Urothelium cell line (cell line): ENCODE data around the gene PRKCE.
A peak's percentile ranks its signal among the peaks of the same experiment; 100 is the strongest.

Source experiments
- DNase-seq: peaks from one replicate; pipeline ENCODE4 v3.0.0; 2011; ENCODE audit warnings: low spot score, mixed read lengths
- FAIRE-seq: peaks from 2 replicates; lab custom pipeline; 2011; peaks lifted over from hg19 to GRCh38; lab: Jason Lieb, UNC

Gene PRKCE

DNA sequence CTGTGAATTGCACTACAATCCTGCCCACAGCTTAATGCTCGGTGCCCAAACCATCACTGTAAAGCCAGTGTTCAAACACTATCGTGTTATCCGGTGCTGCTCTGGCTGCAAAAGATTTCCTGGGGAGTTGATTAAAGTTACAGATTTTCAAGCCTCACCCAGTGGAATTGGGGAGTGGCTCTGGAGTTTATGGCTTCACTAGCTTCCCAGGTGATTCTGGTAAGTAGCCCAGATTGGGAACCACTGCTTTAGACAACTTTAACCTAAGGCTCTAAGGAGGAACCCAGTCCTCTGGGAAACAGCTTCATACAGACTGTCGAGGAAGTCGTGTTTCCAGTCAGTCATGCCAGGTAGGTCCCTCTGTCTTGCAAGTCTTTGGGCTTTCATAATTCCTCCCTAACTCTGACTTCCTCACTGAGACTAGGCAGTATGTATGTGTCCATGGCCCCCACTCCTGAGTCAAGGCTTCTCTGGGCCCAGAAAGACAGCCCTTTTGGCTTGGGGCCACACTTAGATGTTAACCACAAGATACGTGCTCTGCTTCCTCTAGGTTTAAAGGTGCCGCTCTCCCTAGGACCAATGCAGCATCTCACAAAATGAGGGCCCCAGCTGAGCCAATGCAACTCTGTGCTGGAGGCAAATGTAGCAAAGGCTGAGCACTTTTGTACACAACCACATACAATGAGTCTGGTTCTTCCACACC lies 299.7 kb downstream of the PRKCE start:
- FAIRE-seq = peak; percentile 35
- DNase-seq = no peak

DNA sequence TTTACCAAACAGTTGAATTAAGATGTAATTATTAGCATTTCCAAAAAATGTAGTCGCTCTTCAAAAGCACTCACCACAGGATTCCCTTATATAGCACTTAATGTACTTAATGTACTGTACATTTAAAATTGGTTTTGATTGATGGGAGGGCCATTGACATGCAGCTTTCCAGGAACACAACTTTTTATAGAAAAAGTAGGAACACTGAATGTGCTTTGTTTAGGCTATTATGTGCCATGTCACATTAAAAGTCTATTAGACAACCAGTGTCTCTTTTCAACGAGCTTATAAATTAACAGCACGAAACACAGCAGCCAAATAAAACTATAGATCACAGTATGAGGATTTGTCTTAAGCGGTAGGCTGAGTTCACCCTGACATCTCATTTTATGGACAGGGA lies 301.1 kb downstream of the PRKCE start:
- FAIRE-seq (no peak), DNase-seq (no peak)

DNA sequence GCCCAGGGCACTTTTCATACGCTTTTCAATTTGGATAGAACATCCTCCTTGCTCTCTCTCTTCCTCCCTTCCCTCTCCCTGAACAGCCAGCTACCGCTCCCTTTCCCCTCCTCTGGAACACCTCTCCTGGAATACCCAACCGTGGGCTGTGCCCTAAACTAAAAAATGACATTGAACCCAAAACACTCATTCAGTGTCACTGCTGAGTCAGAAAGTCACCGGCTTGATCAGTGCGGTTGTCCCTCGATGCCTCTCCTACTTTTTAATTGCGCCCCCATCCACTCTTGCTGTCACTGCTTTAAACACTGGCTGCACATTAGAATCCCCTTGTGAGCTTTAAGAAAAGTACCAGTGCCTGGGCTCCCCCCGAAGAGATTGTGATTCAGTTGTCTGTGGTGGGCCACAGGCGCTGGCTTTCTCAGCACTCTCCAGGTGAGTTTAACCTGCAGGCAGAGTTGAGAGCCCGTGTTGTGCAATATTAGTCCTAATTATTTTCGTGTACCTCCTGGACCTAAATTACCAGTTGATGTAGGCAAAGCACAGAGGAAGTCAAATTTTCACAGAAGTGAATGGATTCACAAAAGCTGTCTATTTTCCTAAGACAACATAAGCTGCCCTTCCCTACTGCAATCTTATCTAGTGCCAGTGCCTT lies 302.0 kb downstream of the PRKCE start:
- FAIRE-seq (no peak), DNase-seq (no peak)

DNA sequence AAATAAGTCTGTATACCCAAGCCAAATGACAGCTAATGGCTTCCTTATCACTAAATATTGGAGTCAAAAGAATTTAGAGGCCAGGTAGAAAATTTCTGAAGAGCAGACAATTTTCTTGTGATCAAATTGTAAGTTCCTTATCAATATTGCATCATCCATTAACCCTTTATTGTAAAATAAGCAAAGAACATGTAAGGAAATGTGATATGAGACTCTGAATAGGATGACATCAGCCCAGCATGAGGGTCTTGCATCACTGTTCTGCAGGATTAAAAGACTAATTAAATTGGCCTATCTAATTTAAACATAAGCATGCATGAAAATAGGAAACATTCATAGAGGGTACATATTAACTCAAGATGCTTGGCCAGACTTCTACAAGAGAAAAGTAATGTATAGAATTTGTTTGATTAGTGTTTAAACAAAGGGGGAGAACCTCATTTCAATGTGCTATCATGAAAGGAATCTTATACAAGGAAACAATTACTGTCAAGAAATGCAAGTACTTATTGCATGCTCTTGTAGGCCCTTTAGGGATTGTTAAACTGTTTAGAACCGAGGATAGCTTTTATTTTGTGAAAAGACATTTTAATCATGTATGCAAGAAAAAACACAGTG lies 302.9 kb downstream of the PRKCE start:
- no peak for FAIRE-seq
- DNase-seq = no peak

DNA sequence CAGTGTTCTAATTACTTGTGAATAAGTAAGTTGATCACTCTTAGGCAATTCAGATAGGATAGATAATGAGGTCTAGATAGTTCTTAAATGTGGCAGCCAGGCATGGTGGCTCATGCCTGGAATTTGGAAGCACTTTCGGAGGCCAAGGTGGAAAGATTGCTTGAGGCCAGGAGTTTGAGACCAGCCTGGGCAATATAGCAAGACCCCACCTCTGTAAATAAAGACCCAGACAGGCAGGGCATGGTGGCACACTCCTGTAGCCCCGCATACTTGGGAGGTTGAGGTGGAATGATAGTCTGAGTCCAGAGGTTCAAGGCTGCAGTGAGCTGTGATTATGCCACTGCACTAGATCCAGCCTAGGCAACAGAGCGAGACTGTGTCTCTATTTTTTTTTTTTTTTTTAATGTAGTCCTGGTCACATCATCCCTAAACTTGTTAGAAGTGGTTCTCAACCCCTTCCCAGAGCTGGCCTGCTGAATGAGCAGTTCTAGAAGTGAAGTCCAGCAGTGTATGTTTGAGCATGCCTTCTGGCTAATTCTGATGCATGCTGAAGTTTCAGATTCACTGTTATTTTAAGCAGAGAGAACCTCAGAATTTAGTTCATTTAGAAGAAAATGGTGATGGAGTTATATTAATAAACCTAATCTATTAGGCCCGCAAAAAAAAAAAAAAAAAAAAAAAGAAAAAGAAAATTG lies 306.2 kb downstream of the PRKCE start:
- FAIRE-seq (no peak), DNase-seq (no peak)

DNA sequence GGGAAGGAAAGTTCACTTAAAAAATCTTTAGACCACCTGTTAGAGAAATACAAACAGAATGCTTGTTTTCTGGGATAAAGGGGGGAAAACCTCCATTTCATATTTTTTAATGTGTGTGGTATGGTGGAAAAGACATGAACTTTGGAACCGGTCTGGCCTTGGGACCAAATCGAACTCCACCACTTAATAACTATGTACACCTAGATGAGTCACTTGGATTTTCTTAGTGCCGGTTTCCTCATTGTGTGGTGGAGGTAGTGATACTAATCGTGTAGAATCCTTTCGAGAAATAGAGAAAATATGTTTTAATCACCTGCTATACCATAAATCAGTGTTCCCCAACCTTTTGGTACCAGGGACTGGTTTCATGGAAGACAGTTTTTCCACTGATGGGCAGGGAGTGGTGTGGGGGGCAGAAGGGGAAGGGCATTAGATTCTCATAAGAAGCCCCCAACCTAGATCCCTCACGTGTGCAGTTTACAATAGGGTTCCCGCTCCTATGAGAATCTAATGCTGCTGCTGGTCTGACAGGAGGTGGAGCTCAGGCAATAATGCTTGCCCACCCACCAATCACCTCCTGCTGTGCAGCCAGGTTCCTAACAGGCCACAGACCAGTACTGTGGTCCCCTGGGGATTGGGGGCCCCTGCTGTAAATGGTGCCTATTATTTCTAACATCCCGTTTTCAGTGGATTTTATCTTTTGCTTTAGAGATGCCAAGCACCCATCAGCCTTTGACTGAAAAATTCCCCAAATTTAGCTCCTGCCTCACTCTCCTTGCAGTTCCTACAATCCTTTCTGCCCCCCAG lies 308.8 kb downstream of the PRKCE start:
- FAIRE-seq = no peak
- no peak for DNase-seq

DNA sequence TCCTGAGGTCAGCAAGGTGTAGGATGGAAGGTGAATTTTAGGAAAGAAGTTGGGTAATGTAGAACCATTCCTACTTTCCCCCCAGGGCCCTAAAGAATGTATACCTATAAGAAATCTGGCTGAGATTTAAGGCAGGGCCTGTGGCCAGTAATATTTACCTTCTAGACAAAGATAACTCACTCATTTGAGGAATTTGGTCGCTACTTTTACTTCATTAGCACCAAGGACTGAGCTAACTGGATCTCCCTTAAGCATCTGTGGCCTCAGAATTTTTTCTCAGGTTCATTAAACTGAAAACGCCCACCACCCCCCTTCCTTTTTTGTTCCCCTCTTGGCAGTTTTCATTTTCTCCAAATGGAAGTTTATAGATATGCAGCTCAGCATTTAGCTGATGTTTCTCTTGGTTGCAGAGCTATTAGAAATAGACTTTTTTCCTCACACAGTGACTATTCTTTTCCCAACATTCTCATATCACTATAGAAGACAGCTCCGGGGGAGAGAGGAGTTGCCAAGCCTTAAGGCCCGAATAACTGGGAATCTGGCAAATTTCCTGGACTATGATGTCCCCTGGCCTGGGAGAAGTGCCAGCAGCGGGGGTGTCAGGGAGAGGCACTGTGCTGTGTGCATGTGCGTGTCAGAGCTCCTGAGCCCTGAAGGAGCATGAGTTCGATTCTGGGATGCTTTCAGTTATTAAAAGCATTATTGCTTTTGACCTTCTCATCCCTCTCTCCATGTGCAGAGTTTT lies 310.9 kb downstream of the PRKCE start:
- peak; percentile 43 for DNase-seq
- FAIRE-seq = no peak

DNA sequence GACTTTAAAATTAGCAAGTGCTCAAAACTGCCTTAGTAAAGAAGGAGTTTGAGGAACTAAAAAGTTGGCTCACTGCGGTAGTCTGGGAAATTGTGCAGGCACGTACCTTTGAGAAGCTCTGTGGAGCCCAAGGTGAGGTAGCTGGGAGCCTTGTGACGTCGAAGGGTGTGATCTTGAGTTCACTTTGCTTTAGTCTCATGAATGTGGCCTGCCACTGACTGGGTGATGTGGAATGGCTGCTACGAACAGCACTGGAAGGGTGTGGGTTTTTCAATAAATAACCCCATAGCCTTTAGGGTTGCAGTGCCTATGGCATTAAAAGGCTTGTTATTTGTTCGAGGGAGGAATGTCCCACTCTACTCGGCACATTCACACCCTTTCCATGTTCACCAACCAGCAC lies 312.3 kb downstream of the PRKCE start:
- no peak for FAIRE-seq
- peak; percentile 25 for DNase-seq

DNA sequence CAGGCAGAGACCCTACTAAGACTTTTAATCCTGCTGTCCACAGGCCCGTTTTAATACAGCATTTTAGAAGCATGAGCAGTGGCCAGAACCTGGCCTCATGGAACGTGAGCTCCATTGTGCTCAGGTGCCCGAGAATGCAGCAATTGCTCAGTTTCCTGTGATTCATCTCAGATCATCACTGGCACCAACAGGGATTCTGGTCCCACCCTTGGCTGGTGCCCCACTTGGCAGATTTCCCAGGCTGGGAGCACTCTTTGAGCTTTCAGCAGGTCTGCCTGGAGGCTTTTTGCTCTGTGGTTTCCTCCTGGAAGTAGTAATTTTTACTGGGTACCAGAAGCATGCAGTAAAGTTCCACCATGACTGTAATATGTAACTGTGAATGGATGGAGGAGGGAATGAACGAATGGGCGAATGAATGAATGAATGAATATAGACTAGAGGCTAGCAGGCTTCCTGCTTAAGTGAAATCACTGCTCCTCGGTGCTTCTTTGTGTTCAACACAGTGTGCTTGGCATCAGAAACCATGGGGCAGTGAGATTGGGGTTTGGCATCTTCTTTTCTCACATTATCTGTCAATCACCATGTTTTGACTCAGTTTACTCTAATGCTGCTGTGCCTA lies 312.9 kb downstream of the PRKCE start:
- FAIRE-seq = no peak
- DNase-seq = peak; percentile 94

DNA sequence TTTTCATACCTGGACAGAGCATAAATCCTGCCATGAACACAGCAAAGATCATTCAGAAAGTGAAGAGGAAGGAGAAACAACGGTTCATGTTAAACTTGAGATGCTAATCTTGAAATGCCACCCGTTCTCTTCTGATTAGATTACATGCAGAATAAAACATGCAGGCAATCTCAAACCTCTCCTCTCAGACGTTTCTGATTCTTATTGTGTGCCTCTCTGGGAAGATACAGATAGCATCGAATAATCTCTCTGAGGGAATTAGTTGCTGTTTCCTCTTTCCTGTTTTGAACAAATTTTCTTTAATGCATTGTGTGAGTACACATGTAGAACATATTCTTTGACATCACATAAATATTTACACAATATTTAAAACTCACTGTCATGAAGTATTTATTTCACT lies 313.4 kb downstream of the PRKCE start:
- no peak for FAIRE-seq
- DNase-seq = no peak

DNA sequence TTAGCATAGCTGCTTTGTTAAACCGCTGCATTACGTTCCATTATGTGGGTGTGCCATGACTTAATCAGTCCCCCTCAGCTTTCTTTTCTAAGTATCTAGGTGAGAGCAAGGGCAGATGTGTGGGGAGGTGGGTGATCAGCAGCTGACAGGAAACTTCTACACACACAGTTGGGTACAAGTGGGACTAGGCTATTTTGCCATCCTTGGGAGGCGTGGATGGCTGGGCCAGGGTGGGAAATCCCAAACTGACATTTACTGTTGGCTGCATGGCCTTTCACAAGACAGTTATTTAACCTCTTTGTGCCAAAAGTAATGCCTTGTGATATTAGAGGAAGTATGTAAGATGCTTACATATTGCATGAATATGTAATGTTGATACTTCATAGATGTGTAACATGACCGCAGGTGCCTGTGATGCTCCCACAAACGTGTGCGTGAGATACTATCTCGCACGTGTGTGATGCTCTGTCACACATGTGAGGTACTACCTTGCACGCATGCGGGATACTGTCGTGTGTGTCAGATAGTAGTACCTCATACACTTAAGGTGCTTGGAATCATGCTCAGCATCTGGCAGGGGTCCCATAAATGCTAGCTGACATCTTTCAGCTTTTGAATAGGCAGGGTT lies 314.5 kb downstream of the PRKCE start:
- DNase-seq (no peak), FAIRE-seq (peak; percentile 35)

DNA sequence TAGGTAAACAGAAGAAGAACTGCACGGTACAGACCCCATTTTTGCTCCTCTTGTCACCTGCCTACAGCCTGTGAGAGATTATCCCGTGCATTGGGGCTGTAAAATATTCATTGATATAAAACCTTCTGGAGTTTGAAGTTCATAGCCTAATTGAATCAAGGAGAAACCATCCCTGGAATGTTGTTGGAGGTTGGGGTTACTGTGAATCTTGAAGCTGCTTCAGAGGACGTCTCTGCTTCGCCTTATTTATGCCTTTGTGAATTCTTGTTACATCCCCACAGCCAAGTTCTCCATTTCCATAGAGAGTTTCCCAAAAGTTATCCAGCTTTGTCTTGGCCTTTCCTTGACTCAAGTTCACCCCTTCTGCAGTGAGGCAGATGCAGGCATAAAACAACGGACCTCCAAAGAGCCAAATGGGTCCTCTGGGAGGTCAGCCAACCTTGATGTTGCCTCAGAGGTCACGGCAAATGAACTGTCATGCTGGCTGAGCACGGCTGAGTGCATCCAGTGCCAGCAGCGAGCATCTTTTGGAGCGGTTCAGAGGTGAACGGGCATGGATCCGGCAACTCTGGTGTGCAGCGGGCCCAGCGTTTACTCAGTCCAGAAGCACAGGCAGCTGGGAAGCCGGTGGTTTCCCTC lies 317.6 kb downstream of the PRKCE start:
- DNase-seq = no peak
- FAIRE-seq = peak; percentile 30

DNA sequence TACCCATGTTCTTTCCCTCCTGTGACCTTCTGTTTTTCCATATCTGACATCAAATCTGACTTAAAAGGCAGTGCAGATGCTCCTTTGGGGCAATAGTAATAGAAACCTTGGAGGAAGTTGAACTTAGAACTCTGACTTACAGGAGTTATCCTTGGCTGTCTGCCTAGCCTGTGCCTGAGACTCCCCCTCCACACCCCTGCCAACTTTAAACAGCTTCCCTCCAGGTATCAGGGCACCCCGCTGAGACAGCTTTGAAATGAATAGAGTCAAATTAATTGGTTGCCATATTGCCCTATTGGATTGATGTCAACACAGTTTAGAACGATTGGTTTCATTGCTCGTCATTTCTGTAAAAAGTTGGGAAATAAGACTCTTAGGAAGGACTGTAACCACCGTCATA lies 322.0 kb downstream of the PRKCE start:
- DNase-seq = no peak
- no peak for FAIRE-seq

DNA sequence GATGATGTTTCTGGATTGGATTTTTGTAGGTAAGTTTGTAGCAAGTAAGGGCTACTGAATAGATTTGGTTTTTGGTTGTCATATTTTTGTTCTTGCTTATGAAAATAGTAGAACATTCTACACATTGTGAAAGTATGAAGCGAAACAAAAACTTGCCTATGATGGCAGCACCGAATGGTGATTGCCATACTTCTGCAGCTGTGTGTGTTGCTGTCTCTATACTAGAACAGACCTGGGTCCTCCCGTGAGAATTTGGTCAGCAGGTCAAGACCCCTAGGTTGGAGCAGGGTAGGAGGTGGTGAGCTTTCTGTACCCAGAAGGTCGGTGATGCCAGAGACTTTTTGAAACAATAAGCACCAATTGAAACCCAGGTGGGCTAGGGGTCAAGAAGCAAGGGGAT lies 322.6 kb downstream of the PRKCE start:
- no peak for FAIRE-seq
- no peak for DNase-seq

DNA sequence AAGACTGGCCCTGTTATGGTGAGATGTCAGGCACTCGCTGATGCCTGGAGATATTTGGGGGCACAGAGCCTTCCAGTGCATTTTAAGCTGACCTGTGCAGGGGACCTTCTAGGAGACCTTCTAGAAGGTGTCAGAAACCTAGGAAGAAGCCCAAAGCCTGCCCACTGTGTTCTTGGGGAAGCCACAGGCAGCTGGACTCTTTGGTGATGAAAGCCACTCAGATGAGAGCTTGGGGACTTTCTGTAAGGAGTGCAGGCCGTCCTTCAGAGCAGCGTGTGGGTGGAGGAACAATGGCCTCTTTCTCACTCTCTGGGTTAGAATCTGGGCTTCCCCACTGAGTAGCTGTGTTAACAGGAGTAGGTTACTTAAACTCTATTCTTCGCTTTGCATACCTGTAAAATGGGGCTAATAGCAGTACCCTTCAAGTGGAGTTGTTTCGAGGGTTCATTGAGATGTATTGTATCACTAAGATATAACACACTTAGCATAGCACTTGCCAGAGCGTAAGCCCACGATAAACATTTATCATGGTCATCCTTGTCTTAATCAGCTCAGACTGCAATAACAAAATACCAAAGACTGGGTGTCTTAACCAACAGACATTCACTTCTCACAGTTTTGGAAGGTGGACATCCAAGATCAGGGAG lies 323.4 kb downstream of the PRKCE start:
- FAIRE-seq (no peak), DNase-seq (no peak)

DNA sequence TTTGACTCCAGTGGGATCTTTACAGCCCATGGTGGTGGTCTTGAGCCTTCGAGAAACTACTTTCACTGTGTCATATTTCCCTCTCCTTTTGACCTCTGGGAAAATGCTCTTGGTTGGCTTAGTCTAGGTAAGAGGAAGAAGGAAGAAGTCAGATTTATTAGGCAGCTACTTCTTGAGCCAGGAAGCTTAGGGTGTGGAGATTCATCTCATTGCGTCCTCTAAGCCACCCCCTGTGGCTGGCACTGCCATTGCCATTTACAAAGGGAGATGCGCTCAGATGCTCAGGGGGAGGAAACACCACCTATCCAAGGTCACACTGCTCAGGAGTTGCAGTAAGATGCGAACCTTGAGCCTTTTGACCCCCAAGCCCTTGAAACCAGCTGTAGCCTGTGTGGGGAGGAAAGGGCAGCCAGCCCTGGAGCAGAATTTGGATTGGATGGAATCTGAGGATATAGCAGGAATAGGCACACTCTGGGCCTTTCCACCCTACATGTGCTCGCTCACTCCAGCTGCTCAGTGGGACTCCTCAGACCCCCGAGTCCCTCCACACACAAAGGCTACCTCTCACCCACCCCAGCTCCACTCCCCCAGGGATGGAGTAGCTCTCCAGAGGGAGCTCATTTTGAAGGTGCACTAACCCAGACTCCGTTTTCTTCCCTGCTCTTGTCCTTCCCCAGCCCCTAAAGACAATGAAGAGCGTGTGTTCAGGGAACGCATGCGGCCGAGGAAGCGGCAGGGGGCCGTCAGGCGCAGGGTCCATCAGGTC lies 324.5 kb downstream of the PRKCE start:
- FAIRE-seq (no peak), DNase-seq (no peak)

DNA sequence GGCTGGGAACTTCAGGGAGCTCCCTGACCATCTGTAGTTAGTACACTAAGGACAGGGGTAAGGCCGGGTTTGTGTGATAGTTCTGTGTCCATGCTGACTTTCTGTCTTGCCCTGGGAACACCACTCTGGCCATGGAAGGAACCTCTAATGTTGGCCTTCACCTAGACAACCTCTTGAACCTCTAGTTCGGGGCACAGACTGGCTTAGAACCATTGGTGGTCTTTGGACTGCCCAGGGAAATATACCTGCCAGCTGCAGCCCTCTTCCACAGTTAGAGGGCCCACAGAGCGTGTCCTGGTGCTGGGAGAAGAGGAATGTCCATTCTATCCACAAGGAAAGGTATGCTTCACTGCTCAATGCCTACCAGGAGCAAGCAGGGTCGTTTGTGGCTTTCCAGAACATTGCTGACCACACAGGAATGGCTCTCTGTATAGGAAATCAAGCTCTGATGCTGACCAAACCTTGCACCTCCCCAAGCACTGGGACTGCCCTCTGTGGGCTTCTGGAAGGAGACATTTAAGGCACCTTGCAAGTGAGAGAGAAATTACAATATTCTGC lies 326.9 kb downstream of the PRKCE start:
- FAIRE-seq (no peak), DNase-seq (no peak)
